Stimulated activated CD4-positive, alpha-beta T cell treated with anti-CD3 and anti-CD28 coated beads, Interleukin-12 subunit alpha, Interleukin-12 subunit beta, amount 100 ng/mL, for 4 hours (primary cell): Measurements from ENCODE around the gene MYH10.
"Not testable (repeated sequence)": the region's sequence is repeated elsewhere in the genome, so short reads cannot be mapped to it uniquely, and the experiment has no call there.

Experiments
- DNase-seq: peaks from one replicate; pipeline ENCODE4 v3.0.0-alpha.2; 2020

MYH10 gene

GRCh38 chr17:8630227-8630801 lies at the start of gene MYH10:
MYH10 (minus strand) TSS chr17:8630725; CDS start chr17:8623246, 7,479 bp downstream.
- no peak for DNase-seq

- no peak for DNase-seq
Measured at GRCh38 chr17:8679126-8679525, 48.6 kb upstream of the MYH10 start.

- DNase-seq, result no peak
Measured at GRCh38 chr17:8675306-8675705, 44.8 kb upstream of the MYH10 start.

- no peak for DNase-seq
Measured at GRCh38 chr17:8674344-8675305, 44.1 kb upstream of the MYH10 start.

GRCh38 chr17:8673612-8674011 lies 43.1 kb upstream of the MYH10 start:
- no peak for DNase-seq

GRCh38 chr17:8672326-8672725 lies 41.8 kb upstream of the MYH10 start:
- DNase-seq, result no peak

GRCh38 chr17:8670421-8670820 lies 39.9 kb upstream of the MYH10 start:
- no peak for DNase-seq

- no peak for DNase-seq
Measured at GRCh38 chr17:8668176-8668740, 37.7 kb upstream of the MYH10 start.

GRCh38 chr17:8667421-8667820 lies 36.9 kb upstream of the MYH10 start:
- DNase-seq, result no peak

- DNase-seq, result no peak
Measured at GRCh38 chr17:8665684-8666083, 35.2 kb upstream of the MYH10 start.

GRCh38 chr17:8664456-8665126 lies 34.1 kb upstream of the MYH10 start:
- no peak for DNase-seq

- DNase-seq, result no peak
Measured at GRCh38 chr17:8662973-8663372, 32.4 kb upstream of the MYH10 start.

GRCh38 chr17:8662076-8662831 lies 31.7 kb upstream of the MYH10 start:
- DNase-seq, result no peak

- DNase-seq, result not testable (repeated sequence)
Measured at GRCh38 chr17:8660709-8661108, 30.2 kb upstream of the MYH10 start.

GRCh38 chr17:8659758-8660410 lies 29.4 kb upstream of the MYH10 start:
- DNase-seq, result no peak

GRCh38 chr17:8658810-8659209 lies 28.3 kb upstream of the MYH10 start:
- DNase-seq, result no peak

GRCh38 chr17:8656693-8657092 lies 26.2 kb upstream of the MYH10 start:
- no peak for DNase-seq

GRCh38 chr17:8654822-8655221 lies 24.3 kb upstream of the MYH10 start:
- no peak for DNase-seq

GRCh38 chr17:8651013-8651412 lies 20.5 kb upstream of the MYH10 start:
- DNase-seq, result no peak

GRCh38 chr17:8650119-8650499 lies 19.6 kb upstream of the MYH10 start:
- no peak for DNase-seq

- no peak for DNase-seq
Measured at GRCh38 chr17:8649157-8650118, 18.9 kb upstream of the MYH10 start.
